ENCODE measurements around the gene SSBP2.

DNA sequence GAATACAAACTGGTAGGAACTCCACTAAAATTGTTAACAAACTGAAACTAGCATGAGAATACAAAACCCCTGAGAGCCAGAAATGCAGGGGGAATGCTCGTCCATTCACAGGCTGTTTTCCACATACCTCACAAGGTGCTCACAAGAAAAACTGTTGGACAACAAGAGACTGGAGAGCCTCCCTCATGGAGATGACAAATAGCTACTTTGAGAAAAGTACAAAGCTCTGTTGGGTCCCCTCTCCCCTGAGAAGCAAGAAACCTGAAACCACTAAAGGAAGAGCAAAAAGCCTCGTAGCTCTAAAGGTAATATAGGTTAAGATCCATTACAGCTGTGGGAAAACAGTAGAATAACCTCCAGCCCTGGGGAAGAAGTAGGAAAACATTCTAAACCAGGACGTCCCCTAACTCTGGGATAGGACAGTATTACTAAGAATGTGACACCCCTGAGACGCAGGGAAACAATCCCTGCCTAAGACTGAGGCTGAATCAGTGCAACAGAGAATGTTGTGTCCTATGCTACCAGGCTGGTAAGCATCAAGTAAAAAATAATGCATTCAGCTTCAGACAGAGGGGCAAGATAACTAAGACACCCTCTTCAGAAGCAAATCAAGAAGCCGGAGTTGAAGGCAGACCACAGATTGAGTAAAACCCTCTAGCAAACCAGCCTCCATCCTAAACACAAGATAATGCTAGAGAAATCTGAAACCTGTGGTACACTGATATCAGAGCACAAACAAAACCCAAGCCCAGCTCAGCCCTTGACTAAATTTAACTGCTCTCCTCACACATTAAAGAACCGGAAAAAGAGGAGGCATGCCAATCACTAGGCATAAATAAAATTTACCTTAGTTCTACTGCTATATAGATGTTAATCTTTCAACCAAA lies 160.2 kb downstream of the SSBP2 start:
- TF ChIP-seq POLR2AphosphoS5 (IDR thresholded peaks at IDR 0.05; ENCODE audit: low read depth, low read length) (no peak), SIN3A (IDR thresholded peaks at IDR 0.05; ENCODE audit: borderline replicate concordance, insufficient read depth, low read length) (no peak)
- TF ChIP-seq, protein P1, sequence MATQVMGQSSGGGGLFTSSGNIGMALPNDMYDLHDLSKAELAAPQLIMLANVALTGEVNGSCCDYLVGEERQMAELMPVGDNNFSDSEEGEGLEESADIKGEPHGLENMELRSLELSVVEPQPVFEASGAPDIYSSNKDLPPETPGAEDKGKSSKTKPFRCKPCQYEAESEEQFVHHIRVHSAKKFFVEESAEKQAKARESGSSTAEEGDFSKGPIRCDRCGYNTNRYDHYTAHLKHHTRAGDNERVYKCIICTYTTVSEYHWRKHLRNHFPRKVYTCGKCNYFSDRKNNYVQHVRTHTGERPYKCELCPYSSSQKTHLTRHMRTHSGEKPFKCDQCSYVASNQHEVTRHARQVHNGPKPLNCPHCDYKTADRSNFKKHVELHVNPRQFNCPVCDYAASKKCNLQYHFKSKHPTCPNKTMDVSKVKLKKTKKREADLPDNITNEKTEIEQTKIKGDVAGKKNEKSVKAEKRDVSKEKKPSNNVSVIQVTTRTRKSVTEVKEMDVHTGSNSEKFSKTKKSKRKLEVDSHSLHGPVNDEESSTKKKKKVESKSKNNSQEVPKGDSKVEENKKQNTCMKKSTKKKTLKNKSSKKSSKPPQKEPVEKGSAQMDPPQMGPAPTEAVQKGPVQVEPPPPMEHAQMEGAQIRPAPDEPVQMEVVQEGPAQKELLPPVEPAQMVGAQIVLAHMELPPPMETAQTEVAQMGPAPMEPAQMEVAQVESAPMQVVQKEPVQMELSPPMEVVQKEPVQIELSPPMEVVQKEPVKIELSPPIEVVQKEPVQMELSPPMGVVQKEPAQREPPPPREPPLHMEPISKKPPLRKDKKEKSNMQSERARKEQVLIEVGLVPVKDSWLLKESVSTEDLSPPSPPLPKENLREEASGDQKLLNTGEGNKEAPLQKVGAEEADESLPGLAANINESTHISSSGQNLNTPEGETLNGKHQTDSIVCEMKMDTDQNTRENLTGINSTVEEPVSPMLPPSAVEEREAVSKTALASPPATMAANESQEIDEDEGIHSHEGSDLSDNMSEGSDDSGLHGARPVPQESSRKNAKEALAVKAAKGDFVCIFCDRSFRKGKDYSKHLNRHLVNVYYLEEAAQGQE (IDR thresholded peaks at IDR 0.05; ENCODE audit: insufficient read depth in 1 of 2, low read depth in 2 of 2, low read length in 2 of 2), result no peak

All from PFSK-1 (cell line).